ENCODE results near the gene SNX32.
A peak's percentile ranks its signal among the peaks of the same experiment; 100 is the strongest.

SNX32 gene

GRCh38 chr11:65856689-65857499 lies 23.1 kb downstream of the SNX32 start:
- Mint-ChIP-seq H3K4me1 (peaks cover 63% of the 10 kb centered on the region), H3K27ac (peak overlapping the region; percentile 69 to 98), H3K9me3 (peaks cover 0 to 5% of the 10 kb centered on the region in 2 donors), H3K27me3 (no peaks in the 10 kb centered on the region), H3K4me3 (peak overlapping the region; percentile 96 to 97)
- DNase-seq (peak; percentile 78 to 86), ATAC-seq (peak; percentile 19)

GRCh38 chr11:65857500-65857852 lies 23.7 kb downstream of the SNX32 start:
- Mint-ChIP-seq H3K9me3 (no peaks in the 10 kb centered on the region), H3K4me1 (peaks cover 66% of the 10 kb centered on the region), H3K4me3 (peak overlapping the region; percentile 96 to 97), H3K27me3 (no peaks in the 10 kb centered on the region), H3K27ac (peak overlapping the region; percentile 57 to 98)
- ATAC-seq (peak; percentile 0), DNase-seq (peak; percentile 74 to 75)

DNA sequence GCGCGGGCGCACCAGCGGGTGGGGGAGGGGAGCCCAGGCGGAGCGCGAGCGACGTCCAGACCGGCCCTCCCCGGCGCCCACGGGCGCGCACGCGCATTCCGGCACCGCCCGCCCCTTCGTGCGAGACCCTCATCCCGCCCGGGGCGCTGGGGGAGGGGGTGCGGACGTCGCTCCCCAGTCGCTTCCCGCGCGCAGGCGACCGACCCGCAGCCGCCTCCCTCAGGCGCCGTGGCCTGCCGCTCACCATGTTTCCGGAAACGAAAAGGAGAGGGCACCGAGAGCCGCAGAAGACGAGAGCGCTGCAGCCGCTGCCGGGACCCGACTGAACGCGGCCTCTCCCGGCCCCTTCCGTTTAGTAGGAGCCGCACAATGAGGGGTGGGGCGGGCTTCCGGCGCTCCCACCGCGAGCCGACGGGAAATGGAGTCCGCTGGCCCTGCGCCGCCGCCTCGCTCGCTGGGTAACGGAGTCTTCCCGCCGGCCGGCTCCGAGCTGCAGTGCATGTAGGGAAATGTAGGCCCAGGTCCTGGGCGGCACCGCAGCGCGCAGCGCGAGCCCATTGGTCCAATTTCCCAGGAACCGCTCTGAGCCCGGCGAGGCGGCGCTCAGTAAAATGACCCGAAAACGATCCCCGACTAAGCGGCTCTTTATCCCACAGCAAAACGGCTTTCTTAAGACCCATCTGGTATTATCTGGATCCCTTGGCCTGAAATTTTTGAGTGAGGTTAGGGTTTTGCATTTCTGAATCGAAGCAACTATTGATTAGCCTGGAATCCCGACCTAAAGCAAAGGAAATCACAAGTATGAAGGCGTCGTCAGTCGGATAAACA lies 24.3 kb downstream of the SNX32 start, which contains the start of gene CFL1:
Gene CFL1, minus strand, starts transcription at position 328 of the 828 bp plus-strand sequence. Its CDS starts 81 bp downstream, at position 247.
- DNase-seq = peak; percentile 99
- Mint-ChIP-seq H3K27me3 (no peaks in the 10 kb centered on the region), H3K4me1 (peaks cover 71% of the 10 kb centered on the region), H3K27ac (peak within 1 kb of the TSS; percentile 98), H3K4me3 (peak within 1 kb of the TSS; percentile 96 to 97), H3K9me3 (no peaks in the 10 kb centered on the region)
- ATAC-seq = peak; percentile 69

GRCh38 chr11:65858681-65859087 lies 24.9 kb downstream of the SNX32 start:
- H3K4me3 Mint-ChIP-seq = peak overlapping the region; percentile 92 to 94
- H3K27me3 Mint-ChIP-seq = no peaks in the 10 kb centered on the region
- H3K9me3 Mint-ChIP-seq = no peaks in the 10 kb centered on the region
- DNase-seq = no peak
- ATAC-seq = no peak
- H3K27ac Mint-ChIP-seq = peak overlapping the region; percentile 98
- H3K4me1 Mint-ChIP-seq = peaks cover 71% of the 10 kb centered on the region

DNA sequence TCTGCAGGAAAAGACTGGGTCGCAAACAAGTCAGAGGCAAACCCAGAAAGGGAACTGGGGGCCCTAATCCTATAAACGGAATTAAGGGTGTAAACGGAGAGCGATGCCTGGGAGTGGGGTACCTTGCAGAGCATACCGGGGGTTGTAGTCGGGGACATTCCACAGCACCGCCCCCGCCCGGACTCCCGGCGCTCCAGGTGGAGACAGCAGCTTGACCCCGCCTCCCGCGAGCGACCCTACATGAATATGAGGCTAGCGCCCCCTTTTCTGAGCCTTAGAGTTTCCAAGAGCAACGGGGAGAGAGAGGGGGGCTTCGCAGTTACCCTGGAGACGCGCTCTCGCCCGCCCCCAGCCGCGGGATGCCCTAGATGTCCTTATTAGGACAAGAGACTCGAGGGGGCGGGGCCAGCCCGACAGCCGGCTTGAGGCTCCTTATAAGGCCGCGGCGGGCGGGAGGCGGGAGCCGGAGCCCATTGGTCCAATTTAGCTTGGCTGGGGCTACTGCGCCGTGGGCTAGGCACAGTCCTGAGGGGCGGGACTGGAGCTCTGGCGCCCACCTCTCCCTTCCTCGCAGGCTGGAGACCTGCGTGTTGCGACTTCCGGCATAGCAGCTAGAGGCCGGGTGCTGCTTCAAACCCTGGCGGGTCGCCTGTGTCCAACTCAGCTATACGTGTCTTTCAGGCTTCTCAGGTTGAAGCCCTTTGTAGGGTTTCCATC lies 25.5 kb downstream of the SNX32 start:
- no peaks in the 10 kb centered on the region for H3K27me3 Mint-ChIP-seq
- H3K9me3 Mint-ChIP-seq = no peaks in the 10 kb centered on the region
- ATAC-seq (peak; percentile 78), DNase-seq (peak; percentile 98 to 99)
- peak overlapping the region; percentile 92 to 94 for H3K4me3 Mint-ChIP-seq
- peak overlapping the region; percentile 98 to 99 for H3K27ac Mint-ChIP-seq
- H3K4me1 Mint-ChIP-seq = peaks cover 70% of the 10 kb centered on the region

DNA sequence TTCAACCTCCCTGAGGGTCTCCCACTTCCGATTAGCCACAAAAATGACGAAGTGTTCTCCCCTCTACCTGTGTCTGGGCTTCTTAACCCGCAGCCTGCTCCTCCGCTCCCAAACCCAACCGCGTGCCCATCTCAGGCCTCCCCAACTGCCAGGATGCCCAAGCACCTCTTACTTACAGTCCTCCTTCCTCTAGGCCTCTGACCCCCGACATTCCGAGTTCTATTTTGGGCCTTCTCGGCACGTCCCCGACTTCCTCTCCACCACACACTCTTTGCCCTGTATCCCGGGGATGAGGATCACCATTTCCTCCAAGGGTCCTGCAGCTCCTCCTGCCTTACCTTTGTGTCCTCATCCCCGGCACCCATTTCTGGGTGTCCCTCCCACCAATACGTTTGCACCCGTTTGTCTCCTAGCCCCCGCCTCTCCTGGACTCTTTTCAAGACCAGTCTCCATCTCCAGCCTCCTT lies 26.1 kb downstream of the SNX32 start:
- H3K9me3 Mint-ChIP-seq = no peaks in the 10 kb centered on the region
- peaks cover 67% of the 10 kb centered on the region for H3K4me1 Mint-ChIP-seq
- H3K27me3 Mint-ChIP-seq = no peaks in the 10 kb centered on the region
- peak overlapping the region; percentile 92 to 94 for H3K4me3 Mint-ChIP-seq
- H3K27ac Mint-ChIP-seq = peak overlapping the region; percentile 98 to 99
- DNase-seq = no peak
- peak; percentile 2 for ATAC-seq

DNA sequence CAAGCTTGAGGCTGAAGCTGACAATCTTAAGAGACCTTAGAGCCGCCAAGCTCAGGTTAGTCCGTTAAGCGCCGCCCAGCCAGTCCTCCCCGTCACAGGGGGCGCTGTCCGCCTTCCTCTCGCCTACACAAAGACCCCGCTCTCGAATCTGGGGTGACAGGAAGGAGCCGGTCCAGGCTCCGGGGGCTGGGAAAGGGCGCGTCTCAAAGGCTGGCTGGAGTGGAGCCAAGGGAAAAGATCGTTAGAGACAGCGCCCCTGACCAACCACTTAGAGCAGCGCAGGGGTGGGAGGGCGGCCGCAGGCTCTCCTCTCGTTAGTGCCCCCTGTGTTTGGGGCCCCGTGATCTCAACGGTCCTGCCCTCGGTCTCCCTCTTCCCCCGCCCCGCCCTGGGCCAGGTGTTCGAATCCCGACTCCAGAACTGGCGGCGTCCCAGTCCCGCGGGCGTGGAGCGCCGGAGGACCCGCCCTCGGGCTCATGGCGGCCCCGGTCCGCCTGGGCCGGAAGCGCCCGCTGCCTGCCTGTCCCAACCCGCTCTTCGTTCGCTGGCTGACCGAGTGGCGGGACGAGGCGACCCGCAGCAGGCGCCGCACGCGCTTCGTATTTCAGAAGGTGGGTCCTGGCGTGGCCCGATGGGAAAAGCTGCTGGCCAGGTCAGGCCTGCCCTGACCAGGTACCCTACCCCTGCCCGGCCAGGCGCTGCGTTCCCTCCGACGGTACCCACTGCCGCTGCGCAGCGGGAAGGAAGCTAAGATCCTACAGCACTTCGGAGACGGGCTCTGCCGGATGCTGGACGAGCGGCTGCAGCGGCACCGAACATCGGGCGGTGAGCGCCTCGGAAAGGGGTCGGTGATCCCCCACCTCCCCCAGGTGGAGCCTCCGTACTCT lies 26.8 kb downstream of the SNX32 start, which contains the start of gene MUS81:
Gene MUS81, plus strand, starts transcription at position 156 of the 887 bp plus-strand sequence. Its CDS starts 321 bp downstream, at position 477.
- Mint-ChIP-seq H3K4me3 (peak within 1 kb of the TSS; percentile 92 to 94), H3K4me1 (peaks cover 60% of the 10 kb centered on the region), H3K9me3 (no peaks in the 10 kb centered on the region), H3K27ac (peak within 1 kb of the TSS; percentile 98 to 99), H3K27me3 (no peaks in the 10 kb centered on the region)
- ATAC-seq = peak; percentile 61
- DNase-seq = peak; percentile 97 to 98

DNA sequence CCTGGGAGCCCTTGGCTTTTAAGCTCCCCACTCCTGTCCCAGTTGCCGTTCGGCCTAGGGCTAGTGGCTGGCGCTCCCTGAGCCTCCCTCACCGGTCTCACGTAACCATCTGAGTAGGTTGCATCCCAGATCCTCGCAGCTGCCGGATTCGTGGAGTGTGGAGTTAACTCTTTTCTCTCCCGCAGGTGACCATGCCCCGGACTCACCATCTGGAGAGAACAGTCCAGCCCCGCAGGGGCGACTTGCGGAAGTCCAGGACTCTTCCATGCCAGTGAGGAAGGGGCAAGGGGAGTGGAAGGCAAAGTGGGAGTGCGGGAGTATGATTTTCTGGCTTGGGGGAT lies 27.4 kb downstream of the SNX32 start:
- peak overlapping the region; percentile 92 to 94 for H3K4me3 Mint-ChIP-seq
- H3K27me3 Mint-ChIP-seq = no peaks in the 10 kb centered on the region
- H3K9me3 Mint-ChIP-seq = no peaks in the 10 kb centered on the region
- DNase-seq = no peak
- H3K27ac Mint-ChIP-seq = peak overlapping the region; percentile 13 to 96
- no peak for ATAC-seq
- H3K4me1 Mint-ChIP-seq = peaks cover 54% of the 10 kb centered on the region

- peak overlapping the region; percentile 92 to 94 for H3K4me3 Mint-ChIP-seq
- peaks cover 51% of the 10 kb centered on the region for H3K4me1 Mint-ChIP-seq
- no peaks in the 10 kb centered on the region for H3K9me3 Mint-ChIP-seq
- H3K27me3 Mint-ChIP-seq = no peaks in the 10 kb centered on the region
- DNase-seq (peak in 1 of 2 donors; percentile 15), ATAC-seq (no peak)
- H3K27ac Mint-ChIP-seq = no peak overlapping the region
Observed at GRCh38 chr11:65861533-65862183, 27.9 kb downstream of the SNX32 start.

DNA sequence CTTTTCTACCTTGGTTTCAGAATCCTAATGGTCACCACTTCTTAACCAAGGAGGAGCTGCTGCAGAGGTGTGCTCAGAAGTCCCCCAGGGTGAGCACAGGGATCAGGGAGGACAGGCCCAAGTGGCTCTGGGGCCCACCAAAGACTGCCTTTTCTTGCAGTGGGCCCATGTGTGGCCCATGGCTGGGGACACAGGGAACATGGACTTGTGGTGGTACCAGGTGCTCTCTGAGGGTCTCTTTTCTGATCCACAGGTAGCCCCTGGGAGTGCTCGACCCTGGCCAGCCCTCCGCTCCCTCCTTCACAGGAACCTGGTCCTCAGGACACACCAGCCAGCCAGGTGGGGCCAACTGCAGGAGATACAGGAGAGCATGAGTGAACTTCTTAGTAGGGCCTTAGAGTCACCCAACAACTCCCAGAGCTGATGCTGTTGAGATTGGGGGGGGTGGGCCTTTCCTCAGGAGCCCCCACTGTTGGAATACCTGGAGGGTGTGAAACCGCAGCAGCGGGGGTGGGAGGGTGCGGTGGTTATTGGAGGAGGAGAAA lies 28.5 kb downstream of the SNX32 start:
- peak overlapping the region in 1 of 2 donors; percentile 10 for H3K27ac Mint-ChIP-seq
- no peaks in the 10 kb centered on the region for H3K27me3 Mint-ChIP-seq
- DNase-seq (no peak), ATAC-seq (no peak)
- no peaks in the 10 kb centered on the region for H3K9me3 Mint-ChIP-seq
- H3K4me3 Mint-ChIP-seq = peak overlapping the region; percentile 19 to 41
- peaks cover 54% of the 10 kb centered on the region for H3K4me1 Mint-ChIP-seq

DNA sequence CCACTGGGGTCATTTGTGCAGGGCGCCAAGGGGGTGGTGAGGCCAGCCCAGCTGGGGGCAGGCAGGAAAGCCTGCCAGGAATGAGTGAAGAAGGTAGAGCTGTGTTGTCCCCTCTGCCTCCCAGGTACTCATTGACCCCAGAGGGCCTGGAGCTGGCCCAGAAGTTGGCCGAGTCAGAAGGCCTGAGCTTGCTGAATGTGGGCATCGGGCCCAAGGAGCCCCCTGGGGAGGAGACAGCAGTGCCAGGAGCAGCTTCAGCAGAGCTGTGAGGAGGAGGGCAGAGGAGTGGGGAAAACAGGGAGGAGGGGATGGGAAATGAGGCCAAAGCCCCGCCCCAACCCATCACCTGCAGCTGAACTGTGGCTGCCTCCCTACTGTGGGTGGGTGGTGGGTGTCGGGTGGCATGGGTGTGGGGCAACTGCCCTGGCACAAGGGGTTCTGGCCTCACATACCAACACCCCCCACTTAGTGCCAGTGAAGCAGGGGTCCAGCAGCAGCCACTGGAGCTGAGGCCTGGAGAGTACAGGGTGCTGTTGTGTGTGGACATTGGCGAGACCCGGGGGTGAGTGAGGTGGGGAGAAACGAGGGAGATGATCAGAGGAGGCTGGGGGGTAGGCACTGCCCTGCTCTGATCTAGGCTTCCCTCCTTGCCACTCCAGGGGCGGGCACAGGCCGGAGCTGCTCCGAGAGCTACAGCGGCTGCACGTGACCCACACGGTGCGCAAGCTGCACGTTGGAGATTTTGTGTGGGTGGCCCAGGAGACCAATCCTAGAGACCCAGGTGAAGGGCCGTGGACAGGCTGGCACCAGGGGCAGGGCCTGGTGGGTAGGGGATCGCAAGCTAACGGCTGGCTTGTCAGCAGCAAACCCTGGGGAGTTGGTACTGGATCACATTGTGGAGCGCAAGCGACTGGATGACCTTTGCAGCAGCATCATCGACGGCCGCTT lies 29.5 kb downstream of the SNX32 start:
- DNase-seq = peak in 1 of 2 donors; percentile 9
- H3K4me3 Mint-ChIP-seq = peak overlapping the region in 1 of 2 donors; percentile 18
- ATAC-seq = no peak
- no peaks in the 10 kb centered on the region for H3K9me3 Mint-ChIP-seq
- peak overlapping the region; percentile 10 to 44 for H3K27ac Mint-ChIP-seq
- H3K4me1 Mint-ChIP-seq = peaks cover 58% of the 10 kb centered on the region
- no peaks in the 10 kb centered on the region for H3K27me3 Mint-ChIP-seq

DNA sequence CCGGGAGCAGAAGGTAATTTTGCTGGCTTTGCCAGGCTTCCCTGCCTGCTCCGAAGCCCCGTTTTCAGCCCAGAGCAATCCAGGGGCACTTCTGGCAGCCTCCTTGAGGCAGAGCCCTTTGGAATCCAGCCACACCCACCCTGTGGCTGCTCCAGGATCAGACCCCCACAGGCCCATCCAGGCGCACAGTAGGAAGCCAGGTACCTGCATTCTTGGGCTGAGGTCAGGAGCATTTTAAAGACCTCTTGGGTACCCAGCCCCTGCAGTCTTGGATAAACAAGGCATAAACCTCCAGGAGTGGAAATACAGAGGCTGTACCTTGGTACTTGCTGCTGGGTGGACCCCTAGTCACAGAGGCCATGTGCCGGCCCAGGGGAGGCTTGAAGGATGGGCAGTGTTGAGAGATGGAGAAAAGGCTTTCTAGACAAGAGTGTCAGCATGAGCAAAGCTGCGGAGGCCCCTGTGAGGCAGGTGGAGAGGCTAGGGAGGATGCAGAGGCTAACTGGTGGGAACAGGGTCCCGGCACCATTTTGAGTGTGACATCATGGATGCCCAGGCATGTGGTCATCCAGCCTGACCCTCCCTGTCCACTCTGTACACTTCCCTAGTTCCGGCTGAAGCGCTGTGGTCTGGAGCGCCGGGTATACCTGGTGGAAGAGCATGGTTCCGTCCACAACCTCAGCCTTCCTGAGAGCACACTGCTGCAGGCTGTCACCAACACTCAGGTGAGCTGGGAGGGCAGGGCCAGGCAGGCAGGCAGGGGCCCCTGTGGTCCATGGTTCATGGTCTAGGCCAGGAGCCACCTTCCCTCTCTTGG lies 30.3 kb downstream of the SNX32 start:
- Mint-ChIP-seq H3K27ac (peak overlapping the region in 1 of 2 donors; percentile 82), H3K4me3 (no peak overlapping the region), H3K4me1 (peaks cover 49% of the 10 kb centered on the region), H3K9me3 (no peaks in the 10 kb centered on the region), H3K27me3 (no peaks in the 10 kb centered on the region)
- DNase-seq (no peak), ATAC-seq (no peak)
